HG03045 (cell line): ENCODE results near the gene SDK1.
"Not testable (repeated sequence)": the region's sequence is repeated elsewhere in the genome, so short reads cannot be mapped to it uniquely, and the experiment has no call there.

Experiments
- ATAC-seq: cut with Tn5 transposase; IDR thresholded peaks from one replicate; pipeline ENCODE4 v1.9.1; 2021; ENCODE audit warnings: mild to moderate bottlenecking, moderate library complexity; ENCODE audit not compliant: unreplicated experiment

The SDK1 gene

DNA sequence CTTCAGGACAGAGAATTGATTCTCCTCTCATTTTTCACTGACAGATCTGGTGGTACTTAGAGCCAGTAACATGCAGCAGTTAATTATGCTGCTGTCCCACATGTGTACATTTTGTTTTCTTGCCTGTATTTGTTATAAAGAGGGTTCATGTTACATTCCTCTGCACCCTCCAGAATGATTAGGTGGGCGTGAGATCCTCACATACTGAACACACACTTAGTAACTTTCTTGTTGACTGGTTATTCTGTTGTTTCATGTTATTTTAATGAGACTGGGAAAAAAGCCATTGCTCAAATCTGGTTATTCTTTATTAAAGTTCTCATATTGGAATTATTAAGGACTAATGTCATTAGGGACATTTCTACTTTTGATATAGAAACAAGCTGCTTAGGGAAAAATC lies 409.1 kb downstream of the SDK1 start:
- no peak for ATAC-seq

DNA sequence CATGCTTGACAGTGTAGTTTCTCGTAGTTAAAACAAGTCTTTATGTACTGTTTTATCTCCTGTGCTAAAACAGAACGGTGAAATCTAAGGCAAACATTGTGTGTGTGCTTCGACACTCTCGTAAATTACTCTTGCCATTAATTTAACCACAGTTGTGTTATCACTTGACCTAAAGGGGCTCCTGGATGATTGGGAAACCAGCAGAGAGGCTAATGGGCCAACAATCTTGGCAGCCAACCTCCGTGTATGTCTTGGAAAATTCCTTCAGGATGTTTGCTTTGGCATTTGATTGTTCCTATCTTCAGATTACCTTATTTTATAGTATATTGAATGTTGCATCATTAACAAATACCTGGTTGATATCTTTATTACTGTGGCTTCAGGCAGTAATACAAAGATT lies 409.5 kb downstream of the SDK1 start:
- ATAC-seq: no peak

DNA sequence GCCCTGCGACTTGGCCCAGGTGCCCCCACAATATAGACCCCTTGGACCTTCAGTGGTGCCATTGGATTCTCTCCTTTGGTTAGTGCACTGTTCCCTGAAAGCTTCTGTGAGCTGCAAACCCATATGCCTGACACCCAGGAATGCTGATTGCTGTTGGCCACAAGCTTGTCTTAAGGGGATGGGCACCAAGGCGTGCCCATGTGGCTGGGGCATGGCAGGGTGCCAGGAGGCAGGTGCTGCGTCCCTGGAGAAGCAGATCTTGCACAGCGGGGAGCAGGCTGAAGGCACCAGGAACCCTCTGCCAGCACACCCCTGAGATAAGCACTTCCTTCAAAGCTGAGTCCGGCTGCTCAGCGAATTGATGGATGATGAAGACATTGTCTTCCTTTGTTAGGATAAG lies 411.8 kb downstream of the SDK1 start:
- ATAC-seq: no peak

DNA sequence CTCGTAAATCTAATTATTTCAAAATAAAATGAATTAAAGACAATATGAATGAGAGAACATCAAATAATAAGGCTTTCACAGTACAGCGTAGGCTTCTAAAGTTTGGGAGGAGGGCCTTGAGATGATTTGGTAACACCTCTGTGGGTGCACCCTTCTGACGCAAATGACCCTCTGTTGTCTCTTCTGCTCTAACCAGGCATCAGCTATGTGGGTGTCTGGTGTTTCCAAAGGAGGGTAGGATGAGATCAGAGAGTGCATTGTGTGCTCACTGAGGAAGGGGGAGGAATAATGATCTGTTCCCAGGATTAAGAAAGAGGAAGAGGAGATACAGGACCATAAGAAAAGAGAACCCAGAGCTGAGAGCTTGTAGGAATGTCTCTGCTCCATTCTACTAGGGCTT lies 420.4 kb downstream of the SDK1 start:
- no peak for ATAC-seq

DNA sequence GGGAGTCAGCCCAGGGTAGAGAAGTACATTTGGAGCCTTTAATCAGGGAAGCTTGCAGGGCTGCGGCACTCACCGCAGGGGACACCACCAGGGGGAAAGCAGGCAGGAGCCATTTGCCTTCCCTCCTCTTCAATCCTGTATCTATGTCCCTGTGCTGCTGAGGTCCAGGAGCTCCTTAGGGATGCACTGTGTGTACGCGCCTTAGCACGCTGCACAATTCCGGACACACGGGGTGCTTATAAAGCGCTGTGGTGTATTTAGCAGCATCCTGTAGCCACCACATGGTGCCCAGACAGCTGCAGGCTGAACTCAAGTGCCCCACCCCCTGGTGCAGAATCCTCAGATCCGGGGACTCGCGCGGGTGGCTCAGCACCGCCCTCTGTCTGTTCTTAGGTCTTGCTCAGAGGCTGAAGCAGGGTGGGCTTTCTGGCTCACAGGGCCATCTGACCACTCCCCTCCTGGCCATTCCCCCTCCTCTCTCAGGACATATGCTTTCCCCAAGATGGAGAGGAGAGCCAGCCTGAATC lies 421.4 kb downstream of the SDK1 start:
- ATAC-seq: no peak

DNA sequence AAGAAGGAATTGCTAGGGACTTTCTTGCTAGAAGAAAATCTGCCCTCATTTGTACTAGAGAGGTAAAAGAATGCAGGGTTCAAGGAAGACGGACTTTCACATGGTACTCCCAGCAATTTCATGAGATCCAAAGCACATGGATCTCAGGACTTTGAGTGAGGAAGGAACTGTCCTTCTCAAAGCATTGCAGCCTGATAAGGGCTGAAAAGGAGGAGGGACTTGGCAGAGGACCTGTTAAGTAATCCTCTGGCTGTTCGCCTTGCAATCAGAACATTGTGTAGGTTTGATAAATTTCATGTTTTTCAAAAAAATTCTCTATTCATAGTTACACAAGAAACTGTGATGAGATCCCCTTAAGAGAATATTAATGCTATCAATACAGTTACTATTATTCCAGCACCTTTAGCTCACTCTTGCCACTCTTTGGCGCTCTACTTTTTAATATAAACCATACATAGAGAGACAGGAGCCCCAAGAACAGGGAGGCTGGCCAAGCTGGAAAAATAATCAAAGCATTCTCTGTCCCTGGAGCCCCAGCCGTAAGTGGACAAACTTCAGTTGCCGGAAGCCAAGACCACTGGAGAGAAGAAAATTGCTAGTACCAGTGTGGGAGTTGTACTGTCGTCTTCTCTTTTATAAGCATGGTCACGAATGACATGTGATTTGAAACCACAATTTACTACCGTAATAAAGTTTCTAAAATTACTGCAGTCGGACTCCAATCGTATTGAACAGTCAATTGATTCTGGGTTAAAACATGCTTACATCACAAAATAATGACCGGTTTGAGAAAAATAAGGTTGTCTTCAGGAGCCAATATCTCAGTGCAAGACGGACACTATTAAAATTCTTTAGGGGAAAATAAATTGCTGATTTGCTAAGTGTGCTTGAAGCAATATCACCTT lies 424.4 kb downstream of the SDK1 start:
- ATAC-seq: no peak

DNA sequence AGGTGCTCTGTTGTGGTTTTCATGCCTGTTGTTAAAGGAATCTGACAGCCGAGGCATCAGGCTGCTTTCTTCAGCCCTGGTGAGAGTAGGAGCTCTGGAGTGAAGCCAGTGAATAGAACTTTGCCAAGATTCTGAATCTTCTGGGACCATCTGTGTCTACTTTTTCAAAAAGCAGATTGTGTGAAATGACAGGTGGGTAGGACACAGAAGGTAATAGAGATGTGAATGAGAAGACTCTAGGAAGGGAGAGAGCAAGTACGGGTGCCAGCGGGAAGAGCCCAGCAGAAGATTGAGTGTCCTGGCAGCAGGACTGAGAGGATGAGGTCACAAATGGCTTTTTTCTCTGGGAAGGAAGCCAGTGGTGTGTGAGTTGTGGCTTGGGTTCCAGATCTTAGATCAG lies 429.2 kb downstream of the SDK1 start:
- ATAC-seq: no peak

DNA sequence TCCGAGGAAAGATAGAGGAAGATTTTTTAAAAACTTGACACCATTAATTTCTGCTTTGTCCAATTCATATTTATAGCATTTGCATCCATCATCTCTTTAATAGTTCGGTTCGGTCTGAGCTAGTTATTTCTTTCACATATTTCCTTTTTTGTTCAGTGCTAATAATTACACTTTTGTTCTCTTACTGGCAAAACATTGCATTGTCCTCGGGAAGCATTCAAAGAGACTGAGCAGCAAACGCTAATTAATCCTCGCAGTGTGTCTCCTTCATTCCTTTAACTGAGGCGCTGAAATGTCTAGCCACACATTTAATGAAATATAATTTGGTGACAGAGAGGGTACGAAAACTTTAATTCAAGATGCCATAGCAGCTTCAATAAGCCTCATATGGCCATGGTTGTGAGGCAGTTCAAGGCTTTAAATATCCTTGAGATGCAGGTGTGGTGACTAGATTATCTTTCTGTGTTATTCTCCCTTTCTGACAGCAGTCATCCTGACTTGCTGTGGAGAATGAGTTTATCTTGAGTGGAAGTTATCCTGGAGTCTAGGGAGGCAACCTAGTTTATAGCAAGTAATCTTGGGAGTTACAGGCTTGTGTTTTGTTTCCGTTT lies 431.4 kb downstream of the SDK1 start:
- no peak for ATAC-seq

DNA sequence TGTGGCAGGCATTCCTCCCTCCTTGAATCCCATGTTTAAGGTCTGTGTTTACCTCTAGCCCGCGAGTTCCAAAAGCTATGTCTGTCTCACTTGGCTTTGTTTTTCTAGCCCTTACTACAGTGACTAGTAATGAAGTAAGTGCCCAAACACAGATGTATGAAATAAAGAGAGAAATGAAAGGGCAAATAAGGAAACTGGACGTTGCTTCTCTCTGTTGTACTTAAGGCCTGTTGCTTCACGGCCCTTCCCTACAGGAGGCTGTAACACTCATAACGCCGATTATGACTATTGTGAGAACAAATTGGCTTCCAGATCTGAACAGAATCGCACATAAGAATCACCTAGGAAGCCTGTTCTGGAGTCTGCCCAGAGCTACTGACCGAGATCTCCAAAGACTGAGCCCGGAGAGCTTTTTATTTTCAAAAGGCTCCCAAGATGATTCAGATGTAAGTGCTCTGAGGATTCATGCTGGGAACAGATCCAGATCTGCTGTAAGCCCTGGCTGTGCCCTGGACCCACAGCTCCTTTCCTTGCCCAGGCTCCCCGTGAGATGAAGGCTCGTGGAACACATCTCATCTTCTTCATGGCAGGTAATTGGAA lies 432.6 kb downstream of the SDK1 start:
- no peak for ATAC-seq

DNA sequence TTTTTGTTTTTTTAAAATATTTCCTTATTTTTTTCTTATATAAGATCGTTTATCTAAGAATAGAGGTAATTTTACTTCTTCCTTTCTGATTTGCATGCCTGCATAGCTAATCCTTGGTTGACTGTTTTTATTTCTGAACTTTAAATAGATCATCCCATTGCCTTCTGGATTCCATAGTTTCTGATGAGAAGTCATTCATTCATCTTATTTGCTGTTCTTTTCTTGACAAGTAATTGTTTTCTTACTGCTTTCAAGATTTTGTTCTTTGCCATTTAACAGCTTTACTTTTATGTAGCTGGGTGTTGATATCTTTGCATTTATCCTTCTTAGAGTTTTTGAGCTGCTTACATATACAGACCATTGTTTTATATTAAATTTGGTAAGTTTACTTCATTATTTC lies 437.9 kb downstream of the SDK1 start:
- no peak for ATAC-seq

DNA sequence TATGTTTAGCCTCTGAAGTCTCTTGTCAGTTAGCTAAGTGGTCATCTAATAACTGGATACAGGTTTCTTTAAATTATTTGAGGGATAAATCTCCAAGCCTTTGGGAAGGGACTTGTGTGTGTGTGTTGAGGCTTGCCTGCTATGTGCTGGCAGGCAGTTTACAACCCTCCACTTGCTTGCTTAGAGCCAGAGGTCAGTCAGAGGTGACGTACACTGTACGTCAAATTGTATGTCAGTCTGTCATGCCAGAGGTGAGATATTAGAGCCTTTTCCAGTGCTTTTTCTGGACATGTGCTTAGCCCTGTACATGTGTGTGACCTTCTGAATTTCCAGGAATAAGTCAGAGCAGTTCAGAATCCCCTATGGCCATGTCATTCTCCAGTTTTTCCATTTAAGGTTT lies 438.9 kb downstream of the SDK1 start:
- ATAC-seq: no peak

DNA sequence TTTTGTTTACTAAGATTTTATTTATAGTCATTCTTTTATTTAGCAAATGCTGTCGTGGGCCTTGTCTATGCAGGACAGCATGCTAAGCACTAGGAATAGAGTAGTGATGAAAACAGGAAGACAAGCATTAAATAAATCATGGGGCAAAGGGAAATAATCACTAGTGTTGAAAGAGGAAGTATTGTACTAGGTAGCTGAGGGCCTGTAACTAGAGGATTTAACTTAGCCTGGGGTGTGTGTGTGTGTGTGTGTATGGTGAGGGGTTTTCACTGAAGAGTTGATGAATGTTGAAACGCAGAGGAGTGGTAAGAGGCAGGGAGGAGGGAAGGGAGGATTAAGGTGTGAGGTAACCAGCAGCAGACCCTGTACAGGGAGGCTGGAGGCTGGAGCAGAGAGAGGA lies 446.4 kb downstream of the SDK1 start:
- no peak for ATAC-seq

DNA sequence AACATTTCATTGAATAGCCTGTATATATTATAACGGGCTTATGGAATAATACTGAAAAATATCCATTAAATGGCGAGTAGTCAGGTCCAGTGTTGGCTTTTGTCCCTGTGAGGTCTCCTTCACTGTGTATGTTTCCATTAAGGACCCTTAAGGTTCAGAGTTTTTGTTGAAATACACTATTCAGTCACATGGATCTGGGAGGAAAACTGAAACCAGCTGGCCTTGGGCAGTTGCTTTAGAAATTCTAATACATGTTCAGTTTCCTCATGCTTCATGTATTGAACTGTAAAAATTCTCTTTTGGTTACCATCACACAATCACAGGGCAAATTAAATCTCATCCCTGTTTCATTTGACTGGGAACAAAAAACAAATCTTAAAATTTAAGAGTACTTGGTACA lies 447.3 kb downstream of the SDK1 start:
- ATAC-seq: no peak

DNA sequence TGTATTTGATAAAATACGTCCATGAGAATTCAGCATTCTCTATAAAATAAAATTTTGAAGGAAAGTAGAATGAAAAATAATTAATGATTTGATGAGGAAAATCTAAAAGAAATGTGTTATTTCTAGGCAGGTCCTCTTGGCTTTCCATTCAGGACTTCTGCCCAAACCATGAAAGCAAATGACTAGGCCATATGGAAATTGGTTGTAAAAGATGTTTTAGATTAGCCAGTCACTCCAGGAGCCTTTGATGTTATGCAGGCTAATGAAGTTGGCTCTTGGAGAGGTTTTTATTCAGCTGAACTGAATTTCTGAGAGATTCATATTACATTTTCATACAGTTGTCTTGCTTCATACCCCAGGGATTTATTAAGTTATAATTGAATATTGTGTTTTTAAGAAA lies 452.8 kb downstream of the SDK1 start:
- ATAC-seq: no peak

DNA sequence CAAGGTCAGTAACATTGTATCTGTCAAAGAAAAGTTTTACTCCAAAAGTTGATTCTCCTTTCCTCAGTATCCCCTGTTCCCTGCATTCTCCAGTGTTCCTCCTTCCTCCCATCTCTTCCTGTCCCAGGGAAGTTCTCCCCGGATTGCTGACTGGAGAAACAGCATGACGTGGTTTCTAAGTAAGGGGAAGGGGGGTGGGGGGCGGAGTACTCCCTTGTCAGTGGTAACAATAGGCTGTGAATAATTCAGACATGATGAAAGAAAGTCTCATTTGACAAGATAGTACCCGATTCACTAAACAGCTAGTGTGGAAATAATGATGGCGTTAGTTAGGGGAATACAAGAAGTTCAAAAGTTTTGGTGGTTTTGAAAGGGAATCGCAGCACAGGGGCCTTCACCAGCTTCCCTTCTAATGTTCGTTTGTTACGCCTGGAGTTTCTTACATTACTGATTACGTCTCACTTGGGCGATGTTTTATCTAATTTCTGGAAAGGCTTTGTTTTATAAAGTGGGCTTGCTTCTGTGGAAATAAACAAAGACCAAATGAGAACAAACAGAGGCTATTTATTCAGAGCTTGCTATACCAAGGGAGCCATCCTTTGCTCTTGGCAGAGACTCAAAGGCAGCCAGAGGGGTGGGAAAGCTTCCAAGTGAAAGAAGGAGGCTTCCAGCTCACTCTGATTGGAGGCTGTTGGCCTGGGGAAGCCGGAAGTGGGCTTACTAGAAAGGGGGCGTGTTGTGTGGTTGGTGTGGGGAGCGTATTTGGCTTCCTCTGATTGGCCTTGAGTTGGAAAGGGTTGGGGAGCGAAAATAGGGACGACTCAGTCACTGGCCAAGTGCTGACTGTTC lies 453.7 kb downstream of the SDK1 start:
- ATAC-seq: no peak

DNA sequence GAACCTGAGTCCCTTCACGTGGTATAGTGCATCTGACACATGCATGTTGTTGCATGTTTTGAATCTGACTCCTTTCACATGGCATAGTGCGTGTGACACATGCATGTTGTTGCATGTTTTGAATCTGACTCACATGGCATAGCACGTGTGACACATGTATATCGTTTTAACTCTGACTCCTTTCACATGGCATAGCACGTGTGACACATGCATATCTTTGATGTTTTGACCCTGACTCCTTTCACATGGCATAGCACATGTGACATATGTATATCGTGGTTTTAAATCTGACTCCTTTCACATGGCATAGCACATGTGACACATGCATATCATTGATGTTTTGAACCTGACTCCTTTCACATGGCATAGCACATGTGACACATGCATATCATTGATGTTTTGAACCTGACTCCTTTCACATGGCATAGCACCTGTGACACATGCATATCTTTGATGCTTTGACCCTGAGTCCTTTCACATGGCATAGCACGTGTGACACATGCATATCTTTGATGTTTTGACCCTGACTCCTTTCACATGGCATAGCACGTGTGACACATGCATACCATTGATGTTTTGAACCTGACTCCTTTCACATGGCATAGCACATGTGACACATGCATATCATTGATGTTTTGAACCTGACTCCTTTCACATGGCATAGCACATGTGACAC lies 454.9 kb downstream of the SDK1 start:
- not testable (repeated sequence) for ATAC-seq

DNA sequence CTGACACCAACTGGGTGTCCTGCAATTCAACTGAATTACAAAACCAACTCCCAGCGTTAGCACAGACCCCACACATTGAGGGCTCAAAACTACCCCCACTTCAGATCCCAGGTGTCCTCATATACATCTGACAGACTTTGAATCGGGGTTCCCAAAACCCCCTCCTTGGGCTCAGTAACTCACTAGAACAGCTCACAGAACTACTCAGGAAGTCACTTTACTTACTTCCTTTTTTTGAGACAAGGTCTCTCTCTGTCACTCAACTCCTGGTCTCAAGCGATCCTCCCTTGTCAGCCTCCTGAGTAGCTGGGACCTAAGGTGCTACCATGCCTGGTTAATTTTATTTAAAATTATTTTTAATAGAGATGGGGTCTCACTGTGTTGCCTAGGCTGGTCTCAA lies 456.0 kb downstream of the SDK1 start:
- no peak for ATAC-seq

DNA sequence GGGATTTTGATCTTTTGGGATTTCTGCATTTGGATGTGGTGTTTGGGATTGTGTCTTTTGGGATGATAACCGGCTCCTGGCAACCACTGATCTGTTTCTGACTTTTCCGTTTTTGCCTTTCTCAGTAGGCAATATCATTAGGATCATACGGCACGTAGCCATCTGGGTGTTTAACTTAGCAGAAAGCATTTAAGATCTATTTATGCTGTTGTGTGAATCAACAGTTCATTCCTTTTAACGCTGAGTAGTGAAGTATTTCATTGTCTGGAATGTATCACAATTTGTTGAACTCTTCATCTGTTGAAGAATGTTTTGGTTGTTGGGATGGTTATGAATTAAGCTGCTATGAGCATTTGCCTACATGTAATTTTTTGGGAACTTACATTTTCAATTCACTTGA lies 459.6 kb downstream of the SDK1 start:
- no peak for ATAC-seq

DNA sequence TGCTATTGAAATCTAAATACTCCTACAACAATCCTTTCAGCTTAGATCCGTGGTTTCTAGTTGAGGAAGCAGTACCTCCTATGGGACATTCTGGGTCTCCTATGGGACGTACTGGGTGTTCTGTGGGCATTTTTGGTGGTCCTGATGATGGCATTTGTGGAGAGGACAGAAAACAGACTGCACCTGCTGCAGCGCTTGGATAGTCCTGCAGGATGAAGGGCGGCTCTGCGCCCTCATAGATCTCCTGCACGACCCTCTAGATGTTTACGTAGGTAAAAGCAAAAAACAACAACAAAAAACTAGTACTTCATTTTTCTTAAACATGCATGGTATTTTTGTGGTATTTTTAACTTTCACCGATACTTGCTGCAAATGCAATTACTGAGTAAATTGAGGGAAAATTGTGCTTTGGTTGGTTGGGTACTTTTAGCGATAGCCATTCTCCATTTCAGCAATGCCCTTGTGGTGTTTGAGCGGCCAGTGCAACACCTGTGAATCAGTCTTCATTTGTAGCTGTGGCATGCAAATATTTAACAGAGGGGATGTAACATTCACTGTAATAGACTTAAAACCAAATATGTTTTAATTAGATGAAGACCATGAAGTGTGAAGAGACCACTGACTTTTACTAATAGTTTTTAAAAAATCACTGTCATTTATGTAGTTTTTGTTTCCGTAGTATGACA lies 461.2 kb downstream of the SDK1 start:
- no peak for ATAC-seq
